ENCODE results near the gene COL27A1. TPM values are rescaled to one million over a fixed set of nuclear protein-coding genes. Genes with fewer than 3 reads are reported as not detected.

Gene COL27A1
- total RNA-seq, 2 experiments from 2014 or later = 11.4 to 12.2 TPM

GRCh38 chr9:114130624-114131277, 24.6 kb upstream of the COL27A1 start:
- no peak overlapping the region for H3K27ac Mint-ChIP-seq
- H3K4me1 Mint-ChIP-seq = no peaks in the 10 kb centered on the region
- H3K4me3 Mint-ChIP-seq = no peak overlapping the region
- no peaks in the 10 kb centered on the region for H3K36me3 Mint-ChIP-seq
- H3K9me3 Mint-ChIP-seq = peaks cover 3% of the 10 kb centered on the region
- no peak for DNase-seq
- no peaks in the 10 kb centered on the region for H3K27me3 Mint-ChIP-seq

GRCh38 chr9:114131808-114132549, 23.4 kb upstream of the COL27A1 start:
- no peaks in the 10 kb centered on the region for H3K36me3 Mint-ChIP-seq
- no peaks in the 10 kb centered on the region for H3K4me1 Mint-ChIP-seq

GRCh38 chr9:114132550-114132918, 22.8 kb upstream of the COL27A1 start:
- Mint-ChIP-seq H3K36me3 (no peaks in the 10 kb centered on the region), H3K27ac (no peak overlapping the region), H3K27me3 (no peaks in the 10 kb centered on the region), H3K4me3 (no peak overlapping the region), H3K4me1 (no peaks in the 10 kb centered on the region), H3K9me3 (no peaks in the 10 kb centered on the region)
- DNase-seq = no peak

More at GRCh38 chr9:114131808-114132549, 23.4 kb upstream of the COL27A1 start:
- H3K27me3 Mint-ChIP-seq = no peaks in the 10 kb centered on the region
- peaks cover 3% of the 10 kb centered on the region for H3K9me3 Mint-ChIP-seq
- no peak overlapping the region for H3K27ac Mint-ChIP-seq
- DNase-seq = no peak
- no peak overlapping the region for H3K4me3 Mint-ChIP-seq

GRCh38 chr9:114134827-114135396, 20.4 kb upstream of the COL27A1 start:
- H3K27me3 Mint-ChIP-seq = no peaks in the 10 kb centered on the region
- H3K4me3 Mint-ChIP-seq = no peak overlapping the region
- no peaks in the 10 kb centered on the region for H3K9me3 Mint-ChIP-seq
- H3K4me1 Mint-ChIP-seq = no peaks in the 10 kb centered on the region
- no peak for DNase-seq
- no peak overlapping the region for H3K27ac Mint-ChIP-seq
- H3K36me3 Mint-ChIP-seq = no peaks in the 10 kb centered on the region

- no peaks in the 10 kb centered on the region for H3K36me3 Mint-ChIP-seq
- peaks cover 4% of the 10 kb centered on the region for H3K27me3 Mint-ChIP-seq
- H3K9me3 Mint-ChIP-seq = no peaks in the 10 kb centered on the region
- H3K4me3 Mint-ChIP-seq = no peak overlapping the region
- H3K4me1 Mint-ChIP-seq = no peaks in the 10 kb centered on the region
- no peak for DNase-seq
- H3K27ac Mint-ChIP-seq = no peak overlapping the region
Measured at GRCh38 chr9:114137831-114138230, 17.5 kb upstream of the COL27A1 start.

- no peak for DNase-seq
- H3K36me3 Mint-ChIP-seq = no peaks in the 10 kb centered on the region
- no peaks in the 10 kb centered on the region for H3K4me1 Mint-ChIP-seq
- H3K27ac Mint-ChIP-seq = no peak overlapping the region
- no peaks in the 10 kb centered on the region for H3K9me3 Mint-ChIP-seq
- H3K27me3 Mint-ChIP-seq = peaks cover 6% of the 10 kb centered on the region
- H3K4me3 Mint-ChIP-seq = no peak overlapping the region
Measured at GRCh38 chr9:114138552-114138971, 16.8 kb upstream of the COL27A1 start.

GRCh38 chr9:114139071-114139470, 16.3 kb upstream of the COL27A1 start:
- Mint-ChIP-seq H3K4me3 (no peak overlapping the region), H3K9me3 (no peaks in the 10 kb centered on the region), H3K36me3 (no peaks in the 10 kb centered on the region), H3K27me3 (peaks cover 7% of the 10 kb centered on the region), H3K4me1 (no peaks in the 10 kb centered on the region), H3K27ac (no peak overlapping the region)
- DNase-seq = no peak

GRCh38 chr9:114140401-114140800, 14.9 kb upstream of the COL27A1 start:
- H3K4me1 Mint-ChIP-seq = no peaks in the 10 kb centered on the region
- DNase-seq = no peak
- H3K9me3 Mint-ChIP-seq = no peaks in the 10 kb centered on the region
- no peaks in the 10 kb centered on the region for H3K36me3 Mint-ChIP-seq
- no peak overlapping the region for H3K27ac Mint-ChIP-seq
- H3K27me3 Mint-ChIP-seq = peaks cover 7% of the 10 kb centered on the region
- no peak overlapping the region for H3K4me3 Mint-ChIP-seq

- Mint-ChIP-seq H3K4me1 (no peaks in the 10 kb centered on the region), H3K27me3 (peaks cover 7% of the 10 kb centered on the region), H3K27ac (no peak overlapping the region), H3K36me3 (no peaks in the 10 kb centered on the region), H3K9me3 (no peaks in the 10 kb centered on the region), H3K4me3 (no peak overlapping the region)
- DNase-seq = no peak
Measured at GRCh38 chr9:114140850-114141249, 14.5 kb upstream of the COL27A1 start.

GRCh38 chr9:114141553-114142402, 13.6 kb upstream of the COL27A1 start:
- H3K36me3 Mint-ChIP-seq = no peaks in the 10 kb centered on the region

GRCh38 chr9:114143234-114143633, 12.1 kb upstream of the COL27A1 start:
- Mint-ChIP-seq H3K4me1 (no peaks in the 10 kb centered on the region), H3K27me3 (peaks cover 15% of the 10 kb centered on the region), H3K27ac (no peak overlapping the region), H3K36me3 (no peaks in the 10 kb centered on the region), H3K4me3 (no peak overlapping the region), H3K9me3 (no peaks in the 10 kb centered on the region)
- DNase-seq = no peak

More at GRCh38 chr9:114141553-114142402, 13.6 kb upstream of the COL27A1 start:
- Mint-ChIP-seq H3K9me3 (no peaks in the 10 kb centered on the region), H3K27ac (no peak overlapping the region), H3K4me3 (no peak overlapping the region), H3K4me1 (no peaks in the 10 kb centered on the region), H3K27me3 (peaks cover 7% of the 10 kb centered on the region)
- no peak for DNase-seq

- no peaks in the 10 kb centered on the region for H3K36me3 Mint-ChIP-seq
- no peak overlapping the region for H3K27ac Mint-ChIP-seq
- H3K27me3 Mint-ChIP-seq = peaks cover 43% of the 10 kb centered on the region
- no peak overlapping the region for H3K4me3 Mint-ChIP-seq
- no peak for DNase-seq
- H3K4me1 Mint-ChIP-seq = no peaks in the 10 kb centered on the region
- no peaks in the 10 kb centered on the region for H3K9me3 Mint-ChIP-seq
Measured at GRCh38 chr9:114146735-114147134, 8.6 kb upstream of the COL27A1 start.

GRCh38 chr9:114149181-114149580, 6.2 kb upstream of the COL27A1 start:
- H3K27ac Mint-ChIP-seq = no peak overlapping the region
- H3K4me1 Mint-ChIP-seq = no peaks in the 10 kb centered on the region
- no peaks in the 10 kb centered on the region for H3K36me3 Mint-ChIP-seq
- H3K9me3 Mint-ChIP-seq = no peaks in the 10 kb centered on the region
- no peak overlapping the region for H3K4me3 Mint-ChIP-seq
- peaks cover 51% of the 10 kb centered on the region for H3K27me3 Mint-ChIP-seq
- no peak for DNase-seq

GRCh38 chr9:114149765-114150340, 5.5 kb upstream of the COL27A1 start:
- H3K27me3 Mint-ChIP-seq = peaks cover 58% of the 10 kb centered on the region
- H3K4me3 Mint-ChIP-seq = no peak overlapping the region

GRCh38 chr9:114150608-114151007, 4.7 kb upstream of the COL27A1 start:
- H3K27ac Mint-ChIP-seq = no peak overlapping the region
- no peak overlapping the region for H3K4me3 Mint-ChIP-seq
- H3K27me3 Mint-ChIP-seq = peaks cover 62% of the 10 kb centered on the region
- H3K9me3 Mint-ChIP-seq = no peaks in the 10 kb centered on the region
- DNase-seq = no peak
- peaks cover 8% of the 10 kb centered on the region for H3K4me1 Mint-ChIP-seq
- no peaks in the 10 kb centered on the region for H3K36me3 Mint-ChIP-seq

More at GRCh38 chr9:114149765-114150340, 5.5 kb upstream of the COL27A1 start:
- H3K4me1 Mint-ChIP-seq = peaks cover 6% of the 10 kb centered on the region
- no peak overlapping the region for H3K27ac Mint-ChIP-seq
- H3K36me3 Mint-ChIP-seq = no peaks in the 10 kb centered on the region
- no peaks in the 10 kb centered on the region for H3K9me3 Mint-ChIP-seq
- DNase-seq = no peak
